Muscle layer of colon (tissue), 2 donors: ENCODE data around the gene EVI2B.
"Not testable (repeated sequence)": the region's sequence is repeated elsewhere in the genome, so short reads cannot be mapped to it uniquely, and the experiment has no call there.

Source experiments
- H3K27ac ChIP-seq: one replicate; pipeline ENCODE4 v1.7.0; 2013; ENCODE audit warnings: low read depth, mild to moderate bottlenecking, low read length, moderate library complexity
- H3K27me3 ChIP-seq, 2 donors: one replicate each; pipeline ENCODE4 v1.7.0; 2013; ENCODE audit warnings: low read length in 2 of 2, mild to moderate bottlenecking in 2 of 2; ENCODE audit not compliant: insufficient read depth in 2 of 2, control insufficient read depth in 1 of 2
- H3K36me3 ChIP-seq: one replicate; pipeline ENCODE4 v1.7.0; 2013; ENCODE audit warnings: mild to moderate bottlenecking, low read length; ENCODE audit not compliant: insufficient read depth
- H3K4me1 ChIP-seq: one replicate; pipeline ENCODE4 v1.7.0; 2013; ENCODE audit warnings: mild to moderate bottlenecking, low read length; ENCODE audit not compliant: insufficient read depth
- H3K4me3 ChIP-seq, 2 donors: one replicate each; pipeline ENCODE4 v1.7.0; 2013; ENCODE audit warnings: low read length in 2 of 2, low read depth in 1 of 2, mild to moderate bottlenecking in 1 of 2, moderate library complexity in 1 of 2
- H3K9ac ChIP-seq: one replicate; pipeline ENCODE4 v1.7.0; 2013; ENCODE audit warnings: low read length
- H3K9me3 ChIP-seq: one replicate; pipeline ENCODE4 v1.7.0; 2013; ENCODE audit warnings: mild to moderate bottlenecking, low read length
- donor health status: abdominal sarcoma.
- donor health status: Adenocarcinoma of cecum.

Gene EVI2B

GRCh38 chr17:31266042-31266441, 47.8 kb downstream of the EVI2B start:
- Histone ChIP-seq H3K36me3 (peaks cover 4% of the 10 kb centered on the region), H3K4me1 (peaks cover 9% of the 10 kb centered on the region), H3K27ac (no peak overlapping the region), H3K9ac (no peak overlapping the region), H3K27me3 (no peaks in the 10 kb centered on the region), H3K4me3 (no peak overlapping the region), H3K9me3 (no peaks in the 10 kb centered on the region)

GRCh38 chr17:31262923-31263322, 50.9 kb downstream of the EVI2B start:
- not testable (repeated sequence) for H3K4me1 ChIP-seq, H3K4me3 ChIP-seq, H3K9me3 ChIP-seq, H3K27ac ChIP-seq, H3K9ac ChIP-seq, H3K27me3 ChIP-seq
- H3K36me3 ChIP-seq, result peaks cover 11% of the 10 kb centered on the region

DNA sequence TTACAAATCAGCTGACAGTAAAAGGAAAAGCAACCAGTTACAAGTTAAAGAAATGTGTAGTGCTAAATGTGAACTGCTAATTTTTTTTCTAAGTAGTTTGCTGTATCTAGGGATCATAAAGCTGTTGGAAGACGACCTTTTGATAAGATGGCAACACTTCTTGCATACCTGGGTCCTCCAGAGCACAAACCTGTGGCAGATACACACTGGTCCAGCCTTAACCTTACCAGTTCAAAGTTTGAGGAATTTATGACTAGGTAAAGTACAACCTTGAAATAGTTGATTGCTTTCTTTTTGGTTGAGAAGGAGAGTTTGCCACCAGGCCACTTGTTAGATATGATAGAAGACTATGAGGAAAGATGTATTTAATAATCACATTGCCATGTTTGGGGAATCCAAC, 52.3 kb downstream of the EVI2B start:
- Histone ChIP-seq H3K27me3 (no peaks in the 10 kb centered on the region), H3K9ac (no peak overlapping the region), H3K4me3 (no peak overlapping the region), H3K36me3 (peaks cover 11% of the 10 kb centered on the region), H3K9me3 (no peaks in the 10 kb centered on the region), H3K27ac (no peak overlapping the region), H3K4me1 (no peaks in the 10 kb centered on the region)

DNA sequence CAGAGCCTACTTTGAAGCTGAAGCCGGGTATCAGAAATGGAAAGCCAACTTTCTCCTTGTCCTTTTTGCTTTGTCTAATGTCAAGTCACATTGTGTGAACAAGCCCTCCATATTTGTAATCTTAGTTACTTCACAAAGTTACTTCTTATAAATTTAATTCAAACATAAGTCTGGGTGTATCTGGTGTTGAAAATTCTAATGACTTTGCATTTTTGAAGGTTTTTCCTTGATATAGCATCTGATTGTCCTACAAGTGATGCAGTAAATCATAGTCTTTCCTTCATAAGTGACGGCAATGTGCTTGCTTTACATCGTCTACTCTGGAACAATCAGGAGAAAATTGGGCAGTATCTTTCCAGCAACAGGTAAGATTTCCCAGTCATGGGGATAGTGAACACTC, 53.7 kb downstream of the EVI2B start:
- no peak overlapping the region for H3K9ac ChIP-seq
- H3K9me3 ChIP-seq, result no peaks in the 10 kb centered on the region
- H3K4me1 ChIP-seq, result no peaks in the 10 kb centered on the region
- H3K36me3 ChIP-seq, result peaks cover 9% of the 10 kb centered on the region
- no peak overlapping the region for H3K27ac ChIP-seq
- H3K4me3 ChIP-seq, result no peak overlapping the region
- no peaks in the 10 kb centered on the region for H3K27me3 ChIP-seq

DNA sequence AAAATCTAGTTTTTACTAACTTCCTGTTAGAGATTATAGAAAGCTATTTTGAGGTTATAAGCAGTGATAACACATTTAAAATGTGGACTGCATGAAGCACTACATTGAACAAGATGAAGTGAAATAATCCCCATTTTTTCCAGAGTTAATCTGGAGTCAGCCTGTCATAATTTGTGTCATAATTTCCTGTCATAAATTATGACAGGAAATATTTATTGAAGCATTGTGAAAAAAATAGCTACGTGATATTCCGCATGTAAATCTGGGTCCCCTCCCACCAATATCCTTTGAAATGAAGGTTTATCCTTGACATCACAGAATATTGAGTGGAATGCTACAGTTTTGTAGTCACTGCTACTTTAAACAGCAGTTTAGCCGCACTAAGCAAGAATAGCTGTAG, 56.9 kb downstream of the EVI2B start:
- H3K9ac ChIP-seq, result no peak overlapping the region
- H3K4me1 ChIP-seq, result no peaks in the 10 kb centered on the region
- no peaks in the 10 kb centered on the region for H3K9me3 ChIP-seq
- H3K4me3 ChIP-seq, result no peak overlapping the region
- no peak overlapping the region for H3K27ac ChIP-seq
- H3K36me3 ChIP-seq, result peaks cover 7% of the 10 kb centered on the region
- no peaks in the 10 kb centered on the region for H3K27me3 ChIP-seq

- Histone ChIP-seq H3K4me1 (no peaks in the 10 kb centered on the region), H3K27me3 (no peaks in the 10 kb centered on the region), H3K9ac (no peak overlapping the region), H3K4me3 (no peak overlapping the region), H3K9me3 (no peaks in the 10 kb centered on the region), H3K36me3 (peaks cover 6% of the 10 kb centered on the region), H3K27ac (no peak overlapping the region)
Measured at GRCh38 chr17:31254654-31255053, 59.2 kb downstream of the EVI2B start.
